ENCODE measurements around the gene HES5.

HES5 gene

GRCh38 chr1:2548068-2548589 lies 18.1 kb upstream of the HES5 start:
- peak; percentile 57 for DNase-seq (ENCODE audit: low read depth)
- no peak overlapping the region for H3K4me3 ChIP-seq (ENCODE audit: control insufficient read depth, low read depth, low read length)
- TF ChIP-seq CTCF (conservative IDR thresholded peaks at IDR 0.05; ENCODE audit: control insufficient read depth, insufficient read depth, low read depth, low read length): peak; percentile 84

GRCh38 chr1:2547210-2548067 lies 17.4 kb upstream of the HES5 start:
- no peak for DNase-seq (ENCODE audit: low read depth)
- no peak overlapping the region for H3K4me3 ChIP-seq (ENCODE audit: control insufficient read depth, low read depth, low read length)
- no peak for TF ChIP-seq CTCF (conservative IDR thresholded peaks at IDR 0.05; ENCODE audit: control insufficient read depth, insufficient read depth, low read depth, low read length)

- TF ChIP-seq CTCF (conservative IDR thresholded peaks at IDR 0.05; ENCODE audit: control insufficient read depth, insufficient read depth, low read depth, low read length): no peak
- peak; percentile 55 for DNase-seq (ENCODE audit: low read depth)
- H3K4me3 ChIP-seq (ENCODE audit: control insufficient read depth, low read depth, low read length): peak overlapping the region; percentile 41
These were observed 16.6 kb upstream of the HES5 start for GRCh38 chr1:2546515-2547209.

- DNase-seq (ENCODE audit: low read depth): peak; percentile 58
- peak overlapping the region; percentile 41 for H3K4me3 ChIP-seq (ENCODE audit: control insufficient read depth, low read depth, low read length)
- TF ChIP-seq CTCF (conservative IDR thresholded peaks at IDR 0.05; ENCODE audit: control insufficient read depth, insufficient read depth, low read depth, low read length): no peak
These were observed 15.9 kb upstream of the HES5 start for GRCh38 chr1:2545754-2546514.

GRCh38 chr1:2544875-2545640 lies 15.0 kb upstream of the HES5 start:
- H3K4me3 ChIP-seq (ENCODE audit: control insufficient read depth, low read depth, low read length): no peak overlapping the region
- no peak for DNase-seq (ENCODE audit: low read depth)
- TF ChIP-seq CTCF (conservative IDR thresholded peaks at IDR 0.05; ENCODE audit: control insufficient read depth, insufficient read depth, low read depth, low read length): no peak

Data from fibroblast of mammary gland (primary cell).